ENCODE measurements around the gene MCRIP2.

The MCRIP2 gene

DNA sequence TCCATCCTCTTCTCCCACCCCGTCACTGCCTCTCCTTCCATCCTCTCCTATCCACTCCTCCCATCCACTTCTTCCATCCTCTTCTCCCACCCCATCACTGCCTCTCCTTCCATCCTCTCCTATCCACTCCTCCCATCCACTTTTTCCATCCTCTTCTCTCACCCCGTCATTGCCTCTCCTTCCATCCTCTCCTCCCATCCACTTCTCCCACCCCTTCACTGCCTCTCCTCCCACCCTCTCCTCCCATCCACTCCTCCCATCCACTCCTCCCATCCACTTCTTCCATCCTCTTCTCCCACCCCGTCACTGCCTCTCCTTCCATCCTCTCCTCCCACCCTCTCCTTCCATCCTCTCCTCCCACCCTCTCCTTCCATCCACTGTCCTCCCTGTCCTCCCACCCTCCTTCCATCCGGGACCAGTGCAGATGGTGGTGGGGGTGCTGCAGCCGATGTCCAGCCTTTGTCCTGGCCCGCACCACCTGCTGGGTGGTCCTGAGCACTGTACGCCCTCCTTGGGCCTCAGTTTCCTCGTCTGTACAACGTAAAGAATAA lies 9.7 kb upstream of the MCRIP2 start:
- DNase-seq (ENCODE audit: low read depth in 2 of 2): no peak

DNA sequence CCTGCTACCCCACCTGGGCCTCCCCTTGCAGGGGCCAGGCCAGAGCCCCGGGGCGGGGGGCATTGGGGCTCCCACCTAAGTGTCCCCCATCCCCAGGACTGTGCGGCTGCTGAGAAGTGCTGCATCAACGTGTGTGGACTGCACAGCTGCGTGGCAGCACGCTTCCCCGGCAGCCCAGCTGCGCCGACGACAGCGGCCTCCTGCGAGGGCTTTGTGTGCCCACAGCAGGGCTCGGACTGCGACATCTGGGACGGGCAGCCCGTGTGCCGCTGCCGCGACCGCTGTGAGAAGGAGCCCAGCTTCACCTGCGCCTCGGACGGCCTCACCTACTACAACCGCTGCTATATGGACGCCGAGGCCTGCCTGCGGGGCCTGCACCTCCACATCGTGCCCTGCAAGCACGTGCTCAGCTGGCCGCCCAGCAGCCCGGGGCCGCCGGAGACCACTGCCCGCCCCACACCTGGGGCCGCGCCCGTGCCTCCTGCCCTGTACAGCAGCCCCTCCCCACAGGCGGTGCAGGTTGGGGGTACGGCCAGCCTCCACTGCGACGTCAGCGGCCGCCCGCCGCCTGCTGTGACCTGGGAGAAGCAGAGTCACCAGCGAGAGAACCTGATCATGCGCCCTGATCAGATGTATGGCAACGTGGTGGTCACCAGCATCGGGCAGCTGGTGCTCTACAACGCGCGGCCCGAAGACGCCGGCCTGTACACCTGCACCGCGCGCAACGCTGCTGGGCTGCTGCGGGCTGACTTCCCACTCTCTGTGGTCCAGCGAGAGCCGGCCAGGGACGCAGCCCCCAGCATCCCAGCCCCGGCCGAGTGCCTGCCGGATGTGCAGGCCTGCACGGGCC lies 8.9 kb upstream of the MCRIP2 start:
- DNase-seq (ENCODE audit: low read depth in 2 of 2): no peak

DNA sequence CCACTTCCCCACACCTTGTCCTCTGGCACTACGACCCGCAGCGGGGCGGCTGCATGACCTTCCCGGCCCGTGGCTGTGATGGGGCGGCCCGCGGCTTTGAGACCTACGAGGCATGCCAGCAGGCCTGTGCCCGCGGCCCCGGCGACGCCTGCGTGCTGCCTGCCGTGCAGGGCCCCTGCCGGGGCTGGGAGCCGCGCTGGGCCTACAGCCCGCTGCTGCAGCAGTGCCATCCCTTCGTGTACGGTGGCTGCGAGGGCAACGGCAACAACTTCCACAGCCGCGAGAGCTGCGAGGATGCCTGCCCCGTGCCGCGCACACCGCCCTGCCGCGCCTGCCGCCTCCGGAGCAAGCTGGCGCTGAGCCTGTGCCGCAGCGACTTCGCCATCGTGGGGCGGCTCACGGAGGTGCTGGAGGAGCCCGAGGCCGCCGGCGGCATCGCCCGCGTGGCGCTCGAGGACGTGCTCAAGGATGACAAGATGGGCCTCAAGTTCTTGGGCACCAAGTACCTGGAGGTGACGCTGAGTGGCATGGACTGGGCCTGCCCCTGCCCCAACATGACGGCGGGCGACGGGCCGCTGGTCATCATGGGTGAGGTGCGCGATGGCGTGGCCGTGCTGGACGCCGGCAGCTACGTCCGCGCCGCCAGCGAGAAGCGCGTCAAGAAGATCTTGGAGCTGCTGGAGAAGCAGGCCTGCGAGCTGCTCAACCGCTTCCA lies 8.1 kb upstream of the MCRIP2 start:
- no peak for DNase-seq (ENCODE audit: low read depth in 2 of 2)

DNA sequence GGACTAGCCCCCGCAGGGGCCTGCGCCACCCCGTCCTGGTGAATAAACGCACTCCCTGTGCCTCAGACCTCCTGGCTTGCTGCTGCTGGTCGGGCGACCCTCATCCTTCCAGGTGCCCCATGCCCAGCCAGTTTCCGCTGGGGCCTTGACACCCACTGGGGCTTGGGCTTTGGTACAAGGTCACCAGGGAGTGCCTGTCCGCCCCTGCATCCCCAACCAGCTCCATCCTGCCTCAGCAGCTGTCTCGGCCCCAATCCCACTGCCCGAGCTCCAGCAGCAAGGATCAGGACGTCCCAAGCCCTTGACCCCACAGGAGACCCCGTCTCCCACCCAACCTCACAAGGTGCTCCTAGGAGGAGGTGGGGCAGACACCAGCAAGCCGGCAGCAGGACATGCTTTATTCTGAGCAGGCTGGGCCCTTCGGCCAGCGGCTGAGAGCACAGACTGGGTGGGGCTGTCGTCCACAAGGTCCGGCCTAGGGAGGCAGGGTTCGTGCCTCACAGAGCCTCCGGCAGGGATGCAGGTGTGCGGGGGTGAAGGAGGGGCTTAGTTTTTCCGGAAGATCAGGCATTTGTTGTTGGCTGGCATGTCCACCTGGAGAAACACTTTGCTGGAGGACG lies 7.5 kb upstream of the MCRIP2 start:
- DNase-seq (ENCODE audit: low read depth in 2 of 2): no peak

DNA sequence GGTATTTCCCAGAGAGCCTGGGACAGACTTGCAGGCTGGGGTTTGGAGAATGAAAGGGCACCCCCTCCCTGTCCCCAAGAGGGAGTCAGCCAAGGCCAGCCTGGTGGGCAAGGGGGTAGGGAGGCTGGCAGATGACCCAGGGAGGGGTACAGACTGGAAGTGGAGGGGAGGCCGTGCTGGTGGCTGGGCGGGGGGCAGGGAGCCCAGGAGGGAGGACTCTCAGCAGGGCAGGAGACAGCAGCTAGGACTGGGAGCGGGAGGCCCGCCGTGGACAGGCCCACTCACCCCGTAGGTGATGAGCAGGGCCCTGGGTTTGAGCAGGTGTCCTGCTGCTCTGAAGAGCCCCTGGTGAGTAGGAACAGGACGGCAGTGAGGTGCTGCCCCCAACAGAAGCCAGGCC lies 6.6 kb upstream of the MCRIP2 start:
- DNase-seq (ENCODE audit: low read depth in 2 of 2): no peak

DNA sequence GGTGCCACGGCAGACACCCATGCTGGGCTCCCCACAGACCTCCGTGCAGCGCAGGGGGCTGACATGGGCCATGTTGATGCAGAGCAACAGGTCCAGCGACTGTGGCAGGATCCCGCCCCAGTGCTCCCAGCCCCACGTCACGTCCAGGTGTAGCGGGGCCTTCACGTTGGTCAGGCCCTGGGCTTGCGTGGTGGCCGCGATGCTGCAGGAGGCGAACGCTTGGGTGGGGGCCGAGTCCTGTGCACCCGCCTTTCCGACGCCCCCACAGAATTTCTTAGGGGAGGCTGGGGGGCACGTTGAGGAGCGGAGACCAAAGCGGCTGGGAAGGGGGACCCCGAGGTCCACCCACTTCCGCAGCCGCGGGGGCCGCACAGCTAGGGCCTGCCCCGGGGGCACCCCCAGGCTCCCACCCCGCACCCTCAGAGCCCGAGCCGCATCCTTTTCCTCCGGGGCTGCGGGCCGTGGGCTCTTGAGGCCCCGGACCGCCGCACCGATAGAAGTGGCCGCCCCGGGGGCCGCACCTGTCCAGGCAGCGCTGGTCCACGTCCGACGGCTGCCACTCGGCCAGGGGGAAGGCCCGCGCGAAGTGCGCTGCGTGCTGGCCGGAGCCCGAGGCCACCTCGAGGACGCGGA lies 5.9 kb upstream of the MCRIP2 start:
- DNase-seq (ENCODE audit: low read depth in 2 of 2): no peak

DNA sequence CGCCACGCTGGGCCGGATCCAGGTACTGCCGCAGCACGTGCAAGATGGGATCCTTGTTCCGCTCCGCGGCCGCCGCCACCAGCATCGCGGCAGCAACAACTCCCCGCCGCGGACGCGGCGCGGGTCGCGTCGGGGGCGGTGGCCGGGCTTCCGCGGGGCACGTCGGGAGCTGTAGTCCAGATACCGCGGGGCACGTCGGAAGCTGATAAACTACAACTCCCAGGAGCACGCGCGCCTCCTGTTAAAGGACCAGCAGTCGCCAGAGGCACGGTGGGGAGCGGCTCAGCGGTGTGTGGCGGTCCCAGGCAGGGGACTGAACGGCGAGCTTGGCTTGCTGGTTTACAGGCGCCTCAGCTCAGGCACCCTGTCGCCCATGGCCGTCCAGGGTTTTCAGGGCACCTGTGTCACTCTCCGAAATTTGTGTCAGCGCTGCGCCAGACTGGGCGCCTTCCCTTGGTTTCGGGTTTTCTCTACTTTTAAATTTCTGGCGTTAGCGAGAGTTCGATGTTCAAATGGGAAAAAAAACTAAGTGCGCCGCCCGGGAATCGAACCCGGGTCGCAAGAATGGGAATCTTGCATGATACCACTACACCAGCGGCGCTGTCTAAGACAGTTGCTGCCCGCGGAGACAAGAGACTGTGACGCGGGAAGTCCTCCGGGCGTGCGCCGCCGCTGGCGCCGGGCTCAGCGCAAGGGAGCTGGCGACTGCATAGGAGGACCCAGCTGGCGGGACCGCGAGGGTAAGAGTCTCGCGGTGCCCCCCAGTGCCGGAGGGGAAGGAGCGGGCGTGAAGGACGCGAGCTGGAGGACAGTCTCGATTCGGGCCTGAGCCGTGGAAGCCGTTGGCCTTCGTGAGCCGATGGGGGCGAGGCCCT lies 5.2 kb upstream of the MCRIP2 start, which contains the start of gene METTL26:
Gene METTL26, minus strand, starts transcription at position 100 of the 875 bp plus-strand sequence. Its CDS starts 15 bp downstream, at position 85.
- DNase-seq (ENCODE audit: low read depth in 2 of 2): peak; percentile 82 to 85

DNA sequence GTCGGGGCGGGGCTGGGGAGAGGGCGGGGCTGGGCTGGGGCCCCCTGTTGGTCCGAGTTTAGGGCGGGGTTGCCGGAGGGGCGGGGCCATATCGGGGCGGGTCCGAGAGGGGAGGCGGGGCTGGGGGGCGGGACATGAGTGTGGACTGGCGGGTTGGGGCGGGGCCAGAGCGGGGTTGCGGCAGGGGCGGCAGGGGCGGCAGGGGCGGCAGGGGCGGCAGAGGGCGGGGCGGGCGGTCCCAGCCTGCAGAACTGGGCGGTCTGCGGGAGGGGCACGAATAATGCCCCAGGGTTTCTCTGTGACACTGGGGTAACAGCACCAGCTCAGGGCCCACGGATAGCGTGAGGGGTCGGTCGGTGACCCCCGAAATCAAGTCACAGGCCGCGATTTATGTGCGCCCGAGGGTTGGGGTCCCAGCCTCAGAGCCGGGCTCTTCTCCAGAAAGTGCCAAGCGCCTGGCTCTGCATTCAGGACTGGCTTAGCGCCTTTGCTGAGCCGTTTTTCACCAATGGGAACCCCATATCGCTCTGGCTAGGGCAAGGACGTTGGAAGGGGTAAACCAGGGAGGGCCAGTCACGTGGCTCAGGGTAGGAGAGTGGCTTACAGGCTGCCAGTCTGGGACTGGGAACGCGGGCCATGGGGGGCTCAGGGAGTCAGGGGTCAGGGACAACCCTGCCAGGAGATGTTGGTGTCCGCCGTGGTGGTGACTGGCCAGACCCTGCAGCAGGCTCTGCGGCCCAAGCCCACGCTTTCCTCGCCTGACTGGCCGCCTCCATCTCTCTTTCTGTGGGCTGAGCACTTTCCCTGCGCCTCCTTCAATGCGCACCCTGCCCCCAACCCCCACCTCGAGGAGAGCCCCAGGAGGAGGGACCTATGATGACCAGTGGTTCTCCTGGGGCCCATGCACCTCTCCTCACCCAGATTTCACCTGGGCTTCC lies 4.3 kb upstream of the MCRIP2 start:
- peak; percentile 73 to 74 for DNase-seq (ENCODE audit: low read depth in 2 of 2)

DNA sequence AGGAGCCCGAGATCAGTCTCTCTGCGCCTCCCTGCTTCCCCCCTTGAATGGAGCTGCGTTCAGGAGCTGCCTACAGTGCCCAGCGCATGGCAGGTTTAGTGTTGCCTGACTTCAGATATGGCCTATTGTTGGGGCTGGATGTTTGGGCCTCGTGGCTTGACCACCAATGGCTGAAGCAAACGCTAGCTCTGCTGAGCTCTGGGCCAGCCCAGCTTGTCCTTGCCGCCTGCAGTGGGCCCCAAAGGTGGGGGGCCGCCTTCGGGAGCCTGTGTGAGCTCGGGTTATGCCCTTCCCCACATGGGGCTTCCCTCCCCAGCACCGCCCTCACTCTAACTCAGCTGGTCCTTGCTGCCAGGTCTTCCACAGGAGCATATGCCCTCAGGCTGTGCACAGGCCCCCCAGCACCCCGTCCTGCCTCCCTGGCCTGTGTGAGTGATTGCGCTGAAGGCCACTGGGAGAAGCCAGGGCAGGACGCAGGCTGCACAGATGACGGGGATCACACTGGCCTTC lies 3.5 kb upstream of the MCRIP2 start:
- no peak for DNase-seq (ENCODE audit: low read depth in 2 of 2)

DNA sequence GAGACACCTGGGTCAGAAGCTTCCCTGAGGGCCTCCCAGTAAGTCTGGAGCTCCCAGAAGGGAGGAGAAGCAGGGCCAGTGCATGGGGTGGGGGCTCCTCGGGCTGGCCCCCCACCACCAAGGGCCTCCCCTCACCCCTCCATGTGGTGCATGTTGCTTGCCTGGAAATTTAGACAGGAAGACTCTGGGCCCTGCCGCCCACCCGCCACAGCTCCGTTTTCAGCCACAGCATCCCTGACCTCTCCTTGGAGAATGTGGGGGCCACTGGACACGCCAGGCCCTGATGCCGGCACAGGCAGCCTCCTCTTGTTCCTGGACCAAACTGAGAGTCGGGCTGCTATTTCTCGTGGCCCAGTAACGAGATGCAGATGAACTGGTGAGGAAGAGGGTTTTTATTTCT lies 2.8 kb upstream of the MCRIP2 start:
- DNase-seq (ENCODE audit: low read depth in 2 of 2): no peak

DNA sequence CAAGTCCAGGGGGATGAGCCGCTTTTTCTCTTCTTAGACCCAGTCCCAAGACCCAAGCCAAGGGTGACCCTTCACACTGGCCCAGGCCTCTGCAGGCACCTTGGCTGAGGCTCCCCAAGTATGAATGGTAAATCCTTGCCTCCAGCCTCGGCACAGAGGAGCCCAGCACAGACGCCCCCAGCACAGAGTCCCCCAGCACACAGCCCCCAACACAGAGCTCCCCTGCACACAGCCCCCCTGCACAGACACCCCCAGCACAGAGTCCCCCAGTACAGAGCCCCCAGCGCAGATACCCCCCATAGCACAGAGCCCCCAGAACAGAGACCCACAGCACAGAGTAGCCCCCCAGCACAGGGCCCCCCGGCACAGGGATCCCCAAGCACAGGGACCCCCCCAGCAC lies 1.0 kb upstream of the MCRIP2 start:
- no peak for DNase-seq (ENCODE audit: low read depth in 2 of 2)

DNA sequence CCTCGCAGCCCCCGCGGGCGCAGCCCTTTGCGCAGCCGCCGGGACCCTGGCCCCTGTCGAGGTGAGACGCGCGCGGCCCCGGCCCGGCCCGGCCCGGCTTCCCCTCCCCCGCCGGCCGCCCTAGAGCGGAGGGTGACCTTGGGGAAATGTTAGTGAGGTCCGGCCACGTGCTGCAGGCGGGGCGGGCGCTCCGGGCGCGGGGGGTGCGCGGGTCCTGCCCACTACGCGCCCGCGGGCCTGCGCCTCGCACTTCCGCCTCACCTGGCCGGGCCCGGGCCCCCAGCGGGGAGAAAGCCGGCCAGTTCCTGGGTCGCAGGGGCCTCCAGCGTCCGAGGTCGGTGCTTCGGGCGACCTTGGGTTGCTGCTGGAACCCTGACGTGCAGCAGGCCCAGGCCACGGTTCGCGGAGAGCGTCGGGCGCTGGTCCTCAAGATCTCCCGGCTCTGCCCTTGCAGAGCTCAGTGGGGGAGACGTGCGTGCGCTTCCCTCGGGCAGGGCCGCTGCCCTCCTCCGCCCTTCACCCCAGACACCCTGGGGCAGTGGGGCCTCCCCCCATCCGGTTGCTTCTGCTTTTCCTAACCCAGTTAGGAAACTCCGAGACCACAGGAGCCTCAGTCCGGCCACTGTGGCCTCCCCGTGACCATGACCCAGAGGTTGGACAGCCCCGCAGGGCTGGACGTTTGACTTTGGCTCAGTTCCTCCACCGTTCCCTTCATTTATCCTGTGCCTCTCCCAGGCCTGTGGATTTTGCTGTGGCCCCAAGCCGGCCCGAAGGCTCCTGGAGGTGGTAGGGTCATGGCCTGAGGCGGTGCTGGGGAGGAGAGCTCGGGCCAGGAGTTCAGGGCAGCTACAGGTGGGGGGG lies 791 bp downstream of the MCRIP2 start:
- DNase-seq (ENCODE audit: low read depth in 2 of 2): no peak

DNA sequence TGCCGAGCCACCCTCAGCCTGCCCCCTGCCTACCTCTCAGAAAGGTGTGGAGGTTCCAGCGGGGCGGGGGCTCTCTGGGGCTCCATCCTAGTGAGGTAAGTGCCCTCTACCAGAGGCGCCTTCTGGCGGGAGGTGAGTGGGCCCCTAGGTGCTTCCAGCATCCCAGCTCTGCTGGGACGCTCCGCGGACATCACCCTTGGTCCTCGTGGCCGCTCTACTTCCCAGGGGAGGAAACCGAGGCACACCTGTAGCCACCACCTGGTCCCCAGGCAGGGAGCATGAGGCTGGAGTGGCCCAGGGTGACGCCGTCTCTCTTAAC lies 1.4 kb downstream of the MCRIP2 start:
- no peak for DNase-seq (ENCODE audit: low read depth in 2 of 2)

DNA sequence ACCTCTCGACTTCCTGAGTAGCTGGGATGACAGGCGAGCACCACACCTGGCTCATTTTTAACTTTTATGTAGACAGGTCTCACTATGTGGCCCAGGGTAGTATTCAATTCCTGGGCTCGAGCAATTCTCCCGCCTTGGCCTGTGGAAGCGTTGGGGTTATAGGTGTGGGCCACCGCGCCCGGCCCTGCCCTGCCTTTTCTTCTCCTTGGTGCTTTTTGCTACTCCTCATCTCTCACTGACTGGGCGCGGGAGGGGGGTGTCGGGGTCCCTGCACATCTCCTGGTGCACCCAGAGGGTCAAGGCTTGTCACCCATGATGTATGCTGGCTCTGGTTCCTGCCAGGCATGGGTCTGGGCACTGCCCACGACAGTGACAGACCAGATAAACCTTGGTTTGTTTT lies 2.9 kb downstream of the MCRIP2 start:
- no peak for DNase-seq (ENCODE audit: low read depth in 2 of 2)

DNA sequence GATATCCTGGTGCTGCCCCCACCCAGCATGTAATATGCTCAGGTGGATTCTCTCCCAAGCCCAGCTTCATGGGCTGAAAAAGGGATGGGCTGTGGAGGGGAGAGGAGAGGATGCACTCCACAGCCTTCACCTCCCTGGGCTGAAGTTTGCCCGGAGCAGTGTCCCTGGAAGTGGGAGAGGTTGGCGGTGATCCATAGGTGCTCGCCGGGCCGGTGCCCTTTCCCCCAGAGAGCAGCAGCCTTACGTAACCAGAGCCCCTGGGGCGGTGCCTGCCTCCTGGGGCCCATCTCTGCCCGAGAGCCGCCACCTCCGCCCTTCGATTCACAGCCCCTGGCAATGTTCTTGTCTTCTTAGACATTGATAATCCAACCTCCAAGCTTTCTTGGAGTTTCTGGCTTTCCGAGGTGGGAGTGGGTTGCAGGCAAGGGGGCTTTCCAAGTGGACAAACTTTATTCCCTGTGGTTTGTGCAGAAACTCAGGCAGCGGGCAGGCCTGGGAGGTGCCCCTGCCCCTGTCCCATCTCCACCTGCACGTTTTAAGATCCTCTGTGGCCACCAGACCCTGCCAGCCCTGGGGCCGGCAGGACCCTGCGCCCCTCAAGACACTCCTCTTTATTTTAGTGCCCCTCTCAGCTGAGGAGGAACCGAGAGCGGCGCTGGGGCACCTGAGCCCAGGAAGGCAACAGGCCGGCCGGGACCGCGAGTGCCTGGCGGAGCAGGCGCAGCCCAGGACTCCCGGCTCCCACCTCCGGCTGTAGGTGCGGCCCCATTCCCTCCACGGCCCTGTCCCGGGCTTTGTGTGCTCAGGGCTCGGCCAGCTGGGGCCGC lies 4.4 kb downstream of the MCRIP2 start:
- DNase-seq (ENCODE audit: low read depth in 2 of 2): no peak

DNA sequence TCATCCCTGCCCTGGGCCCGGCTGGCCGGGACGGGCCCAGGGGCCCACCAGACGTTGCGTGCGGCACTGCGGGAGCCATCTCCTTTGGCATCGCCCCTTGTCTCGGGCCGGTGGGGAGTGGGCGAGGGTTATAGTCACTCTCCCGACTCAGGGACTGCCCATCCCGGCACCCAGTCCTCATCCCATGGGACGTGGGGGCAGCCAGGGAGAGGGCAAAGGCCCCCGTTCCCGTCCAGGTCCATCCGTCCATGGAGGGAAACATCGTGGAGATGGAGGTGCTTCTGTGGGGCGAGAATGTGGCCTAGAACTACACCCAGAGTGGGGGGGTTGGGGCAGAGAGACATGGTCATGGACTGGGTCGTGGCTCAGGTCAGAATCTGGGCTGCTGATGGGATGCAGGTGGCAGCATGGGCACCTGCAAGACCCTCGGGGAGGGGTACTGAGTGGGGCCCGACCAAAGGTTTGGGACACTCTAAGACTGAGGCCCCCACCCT lies 5.1 kb downstream of the MCRIP2 start:
- no peak for DNase-seq (ENCODE audit: low read depth in 2 of 2)

DNA sequence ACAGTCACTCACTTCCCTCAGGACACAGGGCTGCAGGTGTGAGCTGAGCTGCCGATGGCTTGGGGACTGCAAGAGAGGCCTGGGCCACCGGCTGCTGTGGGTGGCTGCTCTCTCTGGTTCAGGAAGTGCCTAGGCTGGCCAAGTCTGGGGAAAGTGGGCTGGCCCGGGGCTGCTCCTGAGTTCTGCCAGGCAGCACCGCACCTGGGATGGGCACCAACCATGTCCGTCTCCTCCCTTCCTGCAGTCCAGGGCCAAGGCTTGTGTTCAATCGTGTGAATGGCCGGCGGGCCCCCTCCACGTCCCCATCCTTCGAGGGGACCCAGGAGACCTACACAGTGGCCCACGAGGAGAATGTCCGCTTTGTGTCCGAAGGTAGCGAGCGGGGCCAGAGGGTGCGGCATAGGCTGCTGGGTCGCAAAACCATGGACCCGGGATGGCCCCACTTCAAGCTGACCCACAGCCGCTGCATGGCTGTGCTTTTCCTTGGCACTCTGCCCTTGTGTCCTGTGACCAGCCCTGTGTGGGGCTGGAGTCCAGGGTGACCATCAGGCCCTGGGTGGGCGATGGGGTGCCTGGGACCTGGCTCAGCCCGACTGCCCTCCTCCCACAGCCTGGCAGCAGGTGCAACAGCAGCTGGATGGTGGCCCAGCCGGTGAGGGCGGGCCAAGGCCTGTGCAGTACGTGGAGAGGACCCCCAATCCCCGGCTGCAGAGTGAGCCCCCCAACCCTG lies 5.7 kb downstream of the MCRIP2 start:
- no peak for DNase-seq (ENCODE audit: low read depth in 2 of 2)

All from stimulated activated CD8-positive, alpha-beta memory T cell treated with anti-CD3 and anti-CD28 coated beads, Interleukin-15, amount 100 ng/mL, for 4 hours (primary cell).